Bronchial epithelial cell (primary cell): Measurements from ENCODE around the gene LASP1NB.

ENCODE experiments used
- DNase-seq: peaks from one replicate; pipeline ENCODE4 v3.0.0-alpha.2; 2010; ENCODE audit warnings: low read depth
- FAIRE-seq: peaks from 2 replicates; lab custom pipeline; 2011; peaks lifted over from hg19 to GRCh38; lab: Jason Lieb, UNC
- H3K27me3 ChIP-seq: 2 replicates; pipeline ENCODE4 v1.5.1; 2011; ENCODE audit warnings: low read length; ENCODE audit not compliant: control insufficient read depth, insufficient read depth
- H3K36me3 ChIP-seq: 2 replicates; pipeline ENCODE4 v1.5.1; 2011; ENCODE audit warnings: low read length; ENCODE audit not compliant: control insufficient read depth, insufficient read depth
- H3K4me3 ChIP-seq: 2 replicates; pipeline ENCODE4 v1.5.1; 2011; ENCODE audit warnings: mild to moderate bottlenecking, low read depth, low read length, control low read depth
- CTCF ChIP-seq: IDR thresholded peaks from 2 replicates; pipeline ENCODE4 v1.5.1; 2011; ENCODE audit warnings: mild to moderate bottlenecking, moderate library complexity, low read length, control low read depth, inconsistent platforms; ENCODE audit not compliant: insufficient read depth, severe bottlenecking

The LASP1NB gene

DNA sequence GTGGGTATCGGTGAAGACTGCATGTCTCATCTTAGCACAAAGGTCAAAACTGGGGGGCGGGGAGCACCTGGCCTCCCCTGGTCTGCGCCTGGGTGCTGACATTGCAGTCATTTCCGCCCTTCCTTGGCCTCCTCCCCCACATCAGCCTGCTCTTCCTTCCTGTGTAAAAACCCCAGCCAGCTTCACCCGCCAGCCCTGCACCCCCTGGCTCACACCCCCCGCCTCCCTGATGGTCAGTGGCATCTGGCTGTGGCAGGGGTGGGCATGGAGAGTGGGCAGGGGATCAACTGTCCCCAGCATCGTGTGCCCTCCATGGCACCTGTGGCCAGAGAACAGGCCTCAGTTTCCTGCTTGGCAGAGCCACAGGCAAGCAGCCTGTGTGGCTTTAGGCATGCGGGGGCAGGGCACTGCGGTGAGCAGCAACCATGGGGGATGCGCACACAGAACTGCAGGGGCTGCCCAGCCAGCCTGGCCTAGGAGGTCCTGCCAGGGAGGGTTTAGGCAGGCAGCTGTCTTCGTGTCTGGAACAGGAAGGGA is 26.5 kb upstream of the LASP1NB start:
- FAIRE-seq: no peak
- no peak overlapping the region for H3K4me3 ChIP-seq
- H3K27me3 ChIP-seq: no peaks in the 10 kb centered on the region
- TF ChIP-seq CTCF: no peak
- no peak for DNase-seq
- peaks cover 32% of the 10 kb centered on the region for H3K36me3 ChIP-seq

GRCh38 chr17:38899421-38899820 is 26.0 kb upstream of the LASP1NB start:
- no peak for TF ChIP-seq CTCF
- H3K4me3 ChIP-seq: no peak overlapping the region
- H3K27me3 ChIP-seq: no peaks in the 10 kb centered on the region
- peaks cover 31% of the 10 kb centered on the region for H3K36me3 ChIP-seq
- DNase-seq (no peak), FAIRE-seq (no peak)

- peaks cover 29% of the 10 kb centered on the region for H3K36me3 ChIP-seq
- DNase-seq (peak; percentile 92), FAIRE-seq (no peak)
- no peak overlapping the region for H3K4me3 ChIP-seq
- TF ChIP-seq CTCF: no peak
- no peaks in the 10 kb centered on the region for H3K27me3 ChIP-seq
These were observed 24.3 kb upstream of the LASP1NB start for GRCh38 chr17:38900978-38901656.

DNA sequence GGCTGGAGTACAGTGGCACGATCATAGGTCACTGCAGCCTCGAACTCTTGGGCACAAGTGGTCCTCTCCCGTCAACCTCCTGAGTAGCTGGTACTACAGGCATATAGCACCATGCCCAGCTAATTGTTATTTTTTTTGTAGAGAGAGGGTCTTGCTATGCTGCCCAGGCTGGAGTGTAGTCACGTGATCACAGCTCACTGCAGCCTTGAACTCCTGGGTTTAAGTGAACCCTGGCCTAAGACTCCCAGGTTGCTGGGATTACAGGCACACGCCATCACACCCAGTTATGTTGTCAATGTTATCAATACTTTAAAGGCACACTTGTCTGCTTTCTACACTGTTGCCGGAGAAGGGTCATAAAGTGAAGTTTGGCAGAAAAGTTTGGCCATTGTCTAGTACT is 22.0 kb upstream of the LASP1NB start:
- DNase-seq: no peak
- peaks cover 14% of the 10 kb centered on the region for H3K36me3 ChIP-seq
- peak; percentile 13 for FAIRE-seq

DNA sequence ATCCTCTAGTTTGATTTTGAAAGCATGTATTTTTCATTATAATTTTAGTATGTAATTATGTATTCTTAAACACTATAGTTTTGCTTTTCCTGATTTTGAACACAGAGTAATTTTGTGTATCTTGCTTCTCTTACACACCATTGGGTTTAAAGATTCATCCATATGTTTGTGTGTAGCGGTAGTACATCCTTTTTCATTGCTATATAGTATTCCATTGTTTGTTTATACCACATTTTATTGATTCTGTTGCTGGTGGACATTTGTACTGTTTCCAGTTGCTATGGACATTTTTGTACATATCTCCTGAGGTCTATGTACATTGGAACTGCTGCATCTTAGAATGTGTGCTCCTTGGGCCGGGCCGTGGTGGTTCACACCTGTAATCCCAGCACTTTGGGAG is 20.5 kb upstream of the LASP1NB start:
- Histone ChIP-seq H3K4me3 (no peak overlapping the region), H3K36me3 (peaks cover 9% of the 10 kb centered on the region), H3K27me3 (no peaks in the 10 kb centered on the region)
- no peak for FAIRE-seq
- no peak for DNase-seq
- no peak for TF ChIP-seq CTCF

More for the DNA sequence above, 22.0 kb upstream of the LASP1NB start:
- Histone ChIP-seq H3K4me3 (no peak overlapping the region), H3K27me3 (no peaks in the 10 kb centered on the region)
- no peak for TF ChIP-seq CTCF

DNA sequence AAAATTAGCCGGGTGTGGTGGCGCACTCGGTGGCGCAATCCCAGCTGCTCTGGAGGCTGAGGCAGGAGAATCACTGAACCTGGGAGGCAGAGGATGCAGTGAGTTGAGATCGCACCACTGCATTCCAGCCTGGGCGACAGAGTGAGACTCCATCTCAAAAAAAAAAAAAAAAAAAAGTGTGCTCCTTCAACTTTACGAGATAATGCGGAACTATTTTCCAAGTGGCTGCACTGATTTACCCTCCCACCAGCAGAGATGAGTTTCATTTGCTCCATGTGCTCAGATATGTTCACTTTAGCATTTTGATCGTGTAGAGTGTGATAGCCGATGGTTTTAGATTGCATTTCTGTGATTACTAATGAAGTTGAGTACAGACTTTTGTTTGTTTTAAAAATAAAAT is 20.0 kb upstream of the LASP1NB start:
- FAIRE-seq (no peak), DNase-seq (no peak)
- no peaks in the 10 kb centered on the region for H3K27me3 ChIP-seq
- H3K36me3 ChIP-seq: peaks cover 9% of the 10 kb centered on the region
- TF ChIP-seq CTCF: no peak
- H3K4me3 ChIP-seq: no peak overlapping the region
